IMR-90 (cell line): ENCODE results near the gene NELL2.

Experiments used
- CHD1 ChIP-seq: IDR thresholded peaks from 2 replicates; pipeline ENCODE4 v1.6.1; 2012; ENCODE audit warnings: low read depth, low read length, improper control_type of control experiment
- CTCF ChIP-seq: conservative IDR thresholded peaks from 2 replicates; pipeline ENCODE4 v1.5.1; 2012; ENCODE audit warnings: mild to moderate bottlenecking, low read depth, low read length, improper control_type of control experiment
- MXI1 ChIP-seq: IDR thresholded peaks from 2 replicates; pipeline ENCODE4 v1.6.1; 2012; ENCODE audit warnings: low read depth, mild to moderate bottlenecking, low read length, moderate library complexity, borderline replicate concordance
- POLR2A ChIP-seq: IDR thresholded peaks from 2 replicates; pipeline ENCODE4 v1.6.1; 2012; ENCODE audit warnings: mild to moderate bottlenecking, low read depth, low read length
- RAD21 ChIP-seq: IDR thresholded peaks from 2 replicates; pipeline ENCODE4 v1.6.1; 2012; ENCODE audit warnings: low read length, improper control_type of control experiment
- RCOR1 ChIP-seq: IDR thresholded peaks from 2 replicates; pipeline ENCODE4 v1.6.1; 2012; ENCODE audit warnings: mild to moderate bottlenecking, low read length, improper control_type of control experiment; ENCODE audit not compliant: insufficient replicate concordance
- RFX5 ChIP-seq: IDR thresholded peaks from 2 replicates; pipeline ENCODE4 v1.8.0; 2012; ENCODE audit warnings: low read depth, mild to moderate bottlenecking, low read length, moderate library complexity
- USF2 ChIP-seq: fragments of 150-350 bp; IDR thresholded peaks from 2 replicates; pipeline ENCODE4 v1.6.1; 2017; ENCODE audit warnings: mild to moderate bottlenecking, antibody characterized with exemption, low read length, low read depth

- TF ChIP-seq CTCF (no peak), CHD1 (no peak), POLR2A (no peak), RFX5 (no peak), RCOR1 (no peak), RAD21 (no peak), USF2 (no peak), MXI1 (no peak)
These were observed 391.3 kb downstream of the NELL2 start for GRCh38 chr12:44484862-44485261.
